VCaP (cell line): Measurements from ENCODE around the gene CFAP100.

Experiments used
- H3K27ac ChIP-seq: fragments of 450-650 bp; 2 replicates; pipeline ENCODE4 v1.5.1; 2017
- TF ChIP-seq, protein P1 (sequence below): fragments of 450-650 bp; conservative IDR thresholded peaks from 2 replicates; pipeline ENCODE4 v1.5.1; 2017; ENCODE audit warnings: mild to moderate bottlenecking, moderate library complexity

The CFAP100 gene

DNA sequence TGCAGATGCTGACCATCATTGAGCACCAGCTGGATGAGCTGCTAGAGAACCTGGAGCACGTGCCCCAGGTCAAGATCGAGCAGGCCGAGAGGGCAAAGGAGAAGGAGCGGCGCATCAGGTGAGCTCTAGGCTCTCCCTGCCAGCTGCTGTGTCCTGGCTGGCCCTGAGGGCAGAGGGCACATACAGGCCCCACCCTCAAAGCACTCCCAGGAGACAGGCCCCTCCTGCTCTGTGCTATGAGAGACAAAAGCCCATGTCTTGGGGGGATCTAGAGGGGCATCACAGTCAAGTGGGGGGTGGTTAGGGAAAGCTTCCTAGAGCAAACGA is 39.5 kb downstream of the CFAP100 start:
- TF ChIP-seq, protein P1, sequence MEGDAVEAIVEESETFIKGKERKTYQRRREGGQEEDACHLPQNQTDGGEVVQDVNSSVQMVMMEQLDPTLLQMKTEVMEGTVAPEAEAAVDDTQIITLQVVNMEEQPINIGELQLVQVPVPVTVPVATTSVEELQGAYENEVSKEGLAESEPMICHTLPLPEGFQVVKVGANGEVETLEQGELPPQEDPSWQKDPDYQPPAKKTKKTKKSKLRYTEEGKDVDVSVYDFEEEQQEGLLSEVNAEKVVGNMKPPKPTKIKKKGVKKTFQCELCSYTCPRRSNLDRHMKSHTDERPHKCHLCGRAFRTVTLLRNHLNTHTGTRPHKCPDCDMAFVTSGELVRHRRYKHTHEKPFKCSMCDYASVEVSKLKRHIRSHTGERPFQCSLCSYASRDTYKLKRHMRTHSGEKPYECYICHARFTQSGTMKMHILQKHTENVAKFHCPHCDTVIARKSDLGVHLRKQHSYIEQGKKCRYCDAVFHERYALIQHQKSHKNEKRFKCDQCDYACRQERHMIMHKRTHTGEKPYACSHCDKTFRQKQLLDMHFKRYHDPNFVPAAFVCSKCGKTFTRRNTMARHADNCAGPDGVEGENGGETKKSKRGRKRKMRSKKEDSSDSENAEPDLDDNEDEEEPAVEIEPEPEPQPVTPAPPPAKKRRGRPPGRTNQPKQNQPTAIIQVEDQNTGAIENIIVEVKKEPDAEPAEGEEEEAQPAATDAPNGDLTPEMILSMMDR: no peak
- H3K27ac ChIP-seq: no peak overlapping the region

DNA sequence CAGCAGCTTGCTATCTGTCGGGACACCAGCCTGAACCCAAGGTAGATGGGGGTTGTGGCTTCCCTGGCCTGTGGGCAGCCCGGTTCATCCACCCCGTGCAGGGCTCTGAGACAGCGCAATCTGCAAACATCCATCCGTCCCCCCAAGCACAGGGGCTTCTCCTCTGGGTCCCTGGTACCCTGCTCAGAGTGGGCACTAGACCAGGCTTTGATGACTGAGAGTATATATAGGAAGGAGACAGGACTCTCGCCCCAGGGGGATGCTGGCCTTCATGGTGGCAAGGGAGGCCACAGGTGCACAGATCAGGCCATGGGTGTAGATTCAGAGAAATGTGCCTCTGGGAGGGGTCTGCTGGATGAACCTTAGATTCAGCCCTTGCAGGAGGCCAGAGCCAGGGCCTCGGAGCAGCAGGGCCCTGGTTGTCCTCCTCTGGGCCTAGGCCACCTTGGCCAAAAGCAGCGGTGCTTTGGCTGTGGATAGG is 40.3 kb downstream of the CFAP100 start:
- TF ChIP-seq, protein P1: no peak
- H3K27ac ChIP-seq: no peak overlapping the region

DNA sequence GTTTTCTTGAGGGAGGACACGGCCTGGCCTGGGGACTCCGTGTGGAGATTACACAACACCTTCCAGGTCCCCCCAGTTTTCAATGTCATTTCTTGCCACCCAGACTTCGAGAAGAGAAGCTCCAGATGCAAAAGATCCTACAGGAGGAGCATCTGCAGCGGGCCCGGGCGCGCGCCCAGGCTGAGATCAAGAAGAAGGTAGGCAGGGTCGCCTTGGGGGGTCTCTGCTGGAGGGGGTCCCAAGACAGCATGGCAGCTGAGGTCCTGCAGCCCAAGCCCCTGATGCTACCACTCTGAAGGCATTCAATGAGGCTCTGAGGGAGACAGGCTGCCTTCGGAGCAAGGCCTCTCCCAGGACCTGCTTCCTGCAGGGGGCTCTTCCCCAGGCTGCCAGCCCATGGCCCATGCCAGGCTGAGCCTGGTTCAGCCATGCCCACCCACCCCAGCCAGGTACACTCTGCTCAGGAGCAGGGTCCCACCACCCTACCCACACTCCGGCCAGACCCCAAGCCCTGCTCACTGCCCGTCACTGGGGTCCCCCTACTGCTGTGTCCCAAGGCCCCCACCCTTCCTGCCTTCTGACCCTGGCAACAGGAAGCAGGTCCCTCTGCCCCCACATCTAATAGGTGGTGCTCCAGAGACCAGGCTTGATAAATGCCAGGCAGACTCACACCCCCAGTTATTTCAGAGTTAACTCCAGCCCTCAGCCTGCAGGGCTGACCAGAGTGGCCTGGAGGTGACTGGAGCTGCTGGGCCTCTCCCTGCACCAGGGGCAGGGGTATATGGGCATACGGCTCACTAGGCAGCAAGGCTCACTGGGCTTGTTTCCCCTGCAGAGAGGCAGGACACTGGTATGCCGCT is 41.0 kb downstream of the CFAP100 start:
- TF ChIP-seq, protein P1: no peak
- no peak overlapping the region for H3K27ac ChIP-seq

DNA sequence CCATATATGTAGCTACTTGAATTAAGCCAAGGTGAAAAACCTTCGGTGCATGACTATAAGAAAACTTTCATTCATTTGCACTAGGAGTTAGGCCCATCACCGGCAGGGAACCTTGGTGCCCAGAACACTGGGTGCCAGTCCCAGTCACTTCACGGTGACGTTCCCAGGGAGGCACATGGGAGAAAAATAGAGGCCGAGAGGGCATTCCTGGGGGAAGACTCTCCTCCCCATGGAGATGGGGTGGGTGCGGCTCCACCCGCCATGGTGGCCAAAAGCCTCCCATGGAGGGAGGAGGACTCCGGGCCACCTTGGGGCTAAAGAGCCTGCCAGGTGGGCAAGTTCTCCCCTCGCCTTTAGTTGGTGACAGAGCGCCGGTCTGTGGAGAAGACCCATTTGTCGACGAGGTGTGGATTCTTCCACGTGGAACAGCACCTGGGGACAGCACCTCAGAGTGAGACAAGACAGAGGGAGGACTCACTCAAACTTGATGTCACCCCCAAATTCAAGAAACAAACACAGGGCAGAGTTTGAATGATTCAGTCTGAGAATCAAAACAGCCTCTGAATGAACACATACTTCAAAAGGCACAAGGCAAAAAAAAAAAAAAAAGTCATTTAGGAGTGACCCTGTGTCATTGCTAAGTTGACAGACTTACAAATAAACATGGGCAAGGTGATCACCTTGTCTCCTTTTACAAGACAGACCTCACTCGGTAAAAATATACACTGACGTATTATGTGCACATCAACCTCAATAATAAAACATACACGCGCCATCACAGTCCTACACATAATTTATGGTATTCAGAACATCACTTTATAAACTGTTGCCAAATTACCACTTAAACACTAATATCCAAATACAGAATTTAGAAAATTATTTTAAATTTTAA is 42.4 kb downstream of the CFAP100 start:
- no peak overlapping the region for H3K27ac ChIP-seq
- TF ChIP-seq, protein P1: no peak

DNA sequence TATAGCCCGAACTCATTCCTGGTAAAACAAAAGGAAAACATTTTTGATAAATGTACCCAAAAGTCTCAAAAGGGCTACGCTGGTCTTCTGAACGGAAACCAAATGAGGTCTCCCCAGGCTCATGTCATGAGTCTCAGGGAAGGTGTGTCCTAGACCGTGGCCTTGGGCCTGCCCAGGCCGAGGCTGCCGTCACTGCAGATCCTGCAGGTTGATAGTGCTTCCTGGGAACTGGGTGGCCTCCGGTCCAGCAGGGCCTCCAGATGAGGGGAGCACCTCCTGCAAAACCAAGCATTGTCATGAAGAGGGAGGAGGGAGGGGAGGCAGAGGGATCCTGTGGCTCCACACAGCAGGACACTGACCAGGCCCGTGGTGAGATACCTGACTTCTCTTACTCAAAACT is 43.5 kb downstream of the CFAP100 start:
- no peak overlapping the region for H3K27ac ChIP-seq
- TF ChIP-seq, protein P1: no peak

DNA sequence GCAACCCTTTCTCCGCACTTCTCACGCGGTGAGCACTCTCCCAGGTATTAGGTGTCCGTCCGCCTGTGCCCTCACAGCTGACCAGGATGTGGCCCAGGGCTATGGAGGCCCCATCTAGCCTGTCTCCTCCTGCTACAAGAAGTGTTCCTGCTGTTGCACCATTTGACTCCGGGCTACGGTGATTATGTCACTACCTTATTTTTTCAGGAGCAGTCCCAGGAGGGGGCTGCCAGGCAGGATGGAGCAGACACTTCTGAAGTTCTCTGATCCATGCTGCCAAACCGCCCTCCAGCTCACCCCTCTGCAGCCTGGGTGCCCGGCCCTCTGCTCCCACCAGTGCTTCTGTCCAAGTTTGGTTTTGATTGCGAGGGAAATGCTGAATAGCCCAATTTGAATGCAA is 44.0 kb downstream of the CFAP100 start:
- H3K27ac ChIP-seq: no peak overlapping the region
- TF ChIP-seq, protein P1: no peak

DNA sequence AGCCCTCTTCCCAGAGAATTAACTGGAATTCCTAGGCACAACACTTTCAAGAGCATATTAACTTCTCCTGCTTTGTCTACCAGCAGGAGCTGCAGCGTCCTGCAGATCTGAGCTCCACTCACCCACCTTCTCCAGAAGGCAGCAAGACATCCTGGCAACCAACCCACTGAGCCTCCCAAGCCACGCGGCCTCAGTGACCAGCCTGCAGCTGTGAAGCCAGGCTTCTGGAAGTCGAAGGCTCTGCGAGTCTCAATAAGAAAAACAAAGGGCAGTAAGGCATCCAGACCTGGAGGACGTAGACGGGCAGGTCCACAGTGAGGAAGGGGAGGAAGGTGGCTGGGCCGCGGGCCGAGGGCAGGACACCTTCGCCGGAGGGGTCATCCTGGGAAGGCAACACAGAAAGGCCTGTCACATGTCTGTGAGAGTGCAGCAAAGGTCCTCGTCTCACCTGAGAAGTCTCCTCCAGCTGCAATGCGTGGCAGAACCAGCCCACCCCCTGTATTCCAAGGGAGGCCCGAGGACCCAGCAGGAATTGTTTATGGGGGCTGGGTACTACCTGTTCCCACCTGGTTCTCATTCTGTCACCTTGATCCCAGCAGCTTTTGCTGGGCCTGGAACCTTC is 44.7 kb downstream of the CFAP100 start:
- no peak overlapping the region for H3K27ac ChIP-seq
- TF ChIP-seq, protein P1: no peak
